SK-N-SH treated with all-trans-retinoic acid at 6 μM for 48 hours (cell line): ENCODE results near the gene SPRR1A.

Experiments used
- ATAC-seq: fragments of 200-7000 bp; cut with Tn5 transposase; 3 replicates; pipeline ENCODE4 v1.9.1; 2020; ENCODE audit warnings: mild to moderate bottlenecking, moderate library complexity
- ARNTL ChIP-seq: fragments of 450-650 bp; formaldehyde crosslinking; IDR thresholded peaks from 2 replicates; pipeline ENCODE4 v1.5.0; 2020; ENCODE audit warnings: low read depth, mild to moderate bottlenecking, moderate library complexity, borderline replicate concordance
- BACH2 ChIP-seq: fragments of 250-450 bp; sonication (Bioruptor Pico); IDR thresholded peaks from 2 replicates; pipeline ENCODE4 v1.9.0; 2021; ENCODE audit warnings: mild to moderate bottlenecking, borderline replicate concordance
- CREB5 ChIP-seq: fragments of 250-450 bp; sonication (Bioruptor Pico); IDR thresholded peaks from 2 replicates; pipeline ENCODE4 v1.5.1; 2020; ENCODE audit warnings: low read depth, mild to moderate bottlenecking, moderate library complexity
- CSDC2 ChIP-seq: fragments of 250-450 bp; sonication (Bioruptor Pico); IDR thresholded peaks from 2 replicates; pipeline ENCODE4 v1.5.0; 2020; ENCODE audit warnings: mild to moderate bottlenecking, moderate library complexity
- CSRNP3 ChIP-seq: fragments of 250-450 bp; sonication (Bioruptor Pico); IDR thresholded peaks from 2 replicates; pipeline ENCODE4 v1.5.1; 2021; ENCODE audit warnings: mild to moderate bottlenecking, moderate library complexity
- ESRRG ChIP-seq: fragments of 250-450 bp; sonication (Bioruptor Pico); IDR thresholded peaks from 2 replicates; pipeline ENCODE4 v1.6.1; 2021; ENCODE audit warnings: mild to moderate bottlenecking
- GLIS3 ChIP-seq: fragments of 250-450 bp; sonication (Bioruptor Pico); IDR thresholded peaks from 2 replicates; pipeline ENCODE4 v1.5.0; 2020; ENCODE audit warnings: mild to moderate bottlenecking, moderate library complexity
- ISL1 ChIP-seq: fragments of 250-450 bp; sonication (Bioruptor Pico); IDR thresholded peaks from 2 replicates; pipeline ENCODE4 v2.1.2; 2022; ENCODE audit warnings: mild to moderate bottlenecking, moderate library complexity
- OSR1 ChIP-seq: fragments of 250-450 bp; sonication (Bioruptor Pico); IDR thresholded peaks from 2 replicates; pipeline ENCODE4 v1.8.0; 2022; ENCODE audit warnings: moderate library complexity, mild to moderate bottlenecking, inconsistent platforms
- POU6F1 ChIP-seq: fragments of 250-450 bp; sonication (Bioruptor Pico); IDR thresholded peaks from 2 replicates; pipeline ENCODE4 v1.8.0; 2021; ENCODE audit warnings: low read depth, mild to moderate bottlenecking, moderate library complexity, borderline replicate concordance
- PPARA ChIP-seq: fragments of 250-450 bp; sonication (Bioruptor Pico); IDR thresholded peaks from 2 replicates; pipeline ENCODE4 v1.5.0; 2020; ENCODE audit warnings: mild to moderate bottlenecking, borderline replicate concordance
- RARB ChIP-seq: fragments of 250-450 bp; sonication (Bioruptor Pico); IDR thresholded peaks from 2 replicates; pipeline ENCODE4 v1.8.0; 2021; ENCODE audit warnings: mild to moderate bottlenecking, moderate library complexity
- SNAI2 ChIP-seq: fragments of 250-450 bp; sonication (Bioruptor Pico); IDR thresholded peaks from 2 replicates; pipeline ENCODE4 v1.5.0; 2020; ENCODE audit warnings: mild to moderate bottlenecking, moderate library complexity
- TOX ChIP-seq: fragments of 250-450 bp; sonication (Bioruptor Pico); IDR thresholded peaks from 2 replicates; pipeline ENCODE4 v1.8.0; 2021; ENCODE audit warnings: mild to moderate bottlenecking, moderate library complexity, borderline replicate concordance
- ZC3H10 ChIP-seq: fragments of 250-450 bp; sonication (Bioruptor Pico); IDR thresholded peaks from 2 replicates; pipeline ENCODE4 v1.5.1; 2021; ENCODE audit warnings: mild to moderate bottlenecking, moderate library complexity
- ZFP3 ChIP-seq: fragments of 250-450 bp; sonication (Bioruptor Pico); IDR thresholded peaks from 2 replicates; pipeline ENCODE4 v1.5.0; 2020; ENCODE audit warnings: mild to moderate bottlenecking, moderate library complexity
- ZFP30 ChIP-seq: fragments of 450-650 bp; formaldehyde crosslinking; IDR thresholded peaks from 2 replicates; pipeline ENCODE4 v1.5.0; 2022; ENCODE audit warnings: mild to moderate bottlenecking, moderate library complexity
- ZNF565 ChIP-seq: fragments of 450-650 bp; formaldehyde crosslinking; conservative IDR thresholded peaks from 2 replicates; pipeline ENCODE4 v1.5.0; 2020; ENCODE audit warnings: low read depth, mild to moderate bottlenecking, moderate library complexity
- ZNF70 ChIP-seq: fragments of 450-650 bp; formaldehyde crosslinking; IDR thresholded peaks from 2 replicates; pipeline ENCODE4 v1.5.0; 2020; ENCODE audit warnings: mild to moderate bottlenecking, moderate library complexity
- ZNF8 ChIP-seq: fragments of 450-650 bp; formaldehyde crosslinking; IDR thresholded peaks from 2 replicates; pipeline ENCODE4 v1.5.0; 2020; ENCODE audit warnings: mild to moderate bottlenecking, moderate library complexity
- TF ChIP-seq, protein P1 (sequence below): fragments of 250-450 bp; sonication (Bioruptor Pico); IDR thresholded peaks from 2 replicates; pipeline ENCODE4 v1.8.0; 2020; ENCODE audit warnings: mild to moderate bottlenecking, moderate library complexity, borderline replicate concordance

Gene SPRR1A

GRCh38 chr1:152967201-152967600 is 16.7 kb upstream of the SPRR1A start (continued):
- TF ChIP-seq TOX = no peak
- no peak for TF ChIP-seq SNAI2 (CRISPR knock-in tag)
- TF ChIP-seq ZNF8 = no peak
- no peak for TF ChIP-seq CSDC2 (CRISPR knock-in tag)
- TF ChIP-seq ISL1 (CRISPR knock-in tag) = no peak
- TF ChIP-seq, protein P1, sequence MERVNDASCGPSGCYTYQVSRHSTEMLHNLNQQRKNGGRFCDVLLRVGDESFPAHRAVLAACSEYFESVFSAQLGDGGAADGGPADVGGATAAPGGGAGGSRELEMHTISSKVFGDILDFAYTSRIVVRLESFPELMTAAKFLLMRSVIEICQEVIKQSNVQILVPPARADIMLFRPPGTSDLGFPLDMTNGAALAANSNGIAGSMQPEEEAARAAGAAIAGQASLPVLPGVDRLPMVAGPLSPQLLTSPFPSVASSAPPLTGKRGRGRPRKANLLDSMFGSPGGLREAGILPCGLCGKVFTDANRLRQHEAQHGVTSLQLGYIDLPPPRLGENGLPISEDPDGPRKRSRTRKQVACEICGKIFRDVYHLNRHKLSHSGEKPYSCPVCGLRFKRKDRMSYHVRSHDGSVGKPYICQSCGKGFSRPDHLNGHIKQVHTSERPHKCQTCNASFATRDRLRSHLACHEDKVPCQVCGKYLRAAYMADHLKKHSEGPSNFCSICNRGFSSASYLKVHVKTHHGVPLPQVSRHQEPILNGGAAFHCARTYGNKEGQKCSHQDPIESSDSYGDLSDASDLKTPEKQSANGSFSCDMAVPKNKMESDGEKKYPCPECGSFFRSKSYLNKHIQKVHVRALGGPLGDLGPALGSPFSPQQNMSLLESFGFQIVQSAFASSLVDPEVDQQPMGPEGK (CRISPR knock-in tag) = no peak
- no peak for TF ChIP-seq ARNTL (CRISPR knock-in tag)
- no peak for TF ChIP-seq ZNF70
- no peak for TF ChIP-seq ZC3H10 (CRISPR knock-in tag)

DNA sequence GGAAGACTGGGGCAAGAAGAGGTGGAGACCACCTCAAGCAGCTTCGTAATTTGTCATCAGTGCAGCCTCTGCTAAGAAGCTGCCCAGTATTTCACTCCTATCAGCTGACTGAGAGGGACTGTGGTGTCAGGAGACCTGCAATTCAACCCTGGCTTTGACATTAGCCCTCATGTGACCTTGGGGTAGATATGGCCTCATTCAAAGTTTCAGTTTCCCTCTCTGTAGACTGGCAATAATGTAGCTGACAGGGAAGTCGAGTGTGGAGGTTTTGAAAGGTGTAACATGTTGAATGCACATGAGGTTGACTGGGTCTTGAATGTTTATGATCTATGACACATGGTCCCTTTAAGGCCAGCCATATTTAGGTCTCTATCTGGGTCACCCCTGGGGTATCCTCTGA is 15.6 kb upstream of the SPRR1A start:
- no peak for ATAC-seq
- TF ChIP-seq POU6F1 (CRISPR knock-in tag) = no peak
- no peak for TF ChIP-seq ZFP30 (CRISPR knock-in tag)
- no peak for TF ChIP-seq PPARA

GRCh38 chr1:152969036-152969435 is 14.8 kb upstream of the SPRR1A start:
- no peak for ATAC-seq

GRCh38 chr1:152970495-152970894 is 13.4 kb upstream of the SPRR1A start, which contains the start of gene SPRR4:
Gene SPRR4 (plus strand): TSS chr1:152970648. CDS start chr1:152971891, 1,243 bp downstream.
- no peak for ATAC-seq
- TF ChIP-seq BACH2 (CRISPR knock-in tag) = no peak
- no peak for TF ChIP-seq CSDC2 (CRISPR knock-in tag)
- TF ChIP-seq ZFP30 (CRISPR knock-in tag) = no peak
- TF ChIP-seq SNAI2 (CRISPR knock-in tag) = no peak
- TF ChIP-seq ZC3H10 (CRISPR knock-in tag) = no peak
- TF ChIP-seq ISL1 (CRISPR knock-in tag) = no peak
- no peak for TF ChIP-seq ZNF8
- no peak for TF ChIP-seq PPARA
- TF ChIP-seq CREB5 (CRISPR knock-in tag) = no peak
- no peak for TF ChIP-seq ZNF565 (CRISPR knock-in tag)
- TF ChIP-seq ESRRG = no peak
- TF ChIP-seq ARNTL (CRISPR knock-in tag) = no peak
- TF ChIP-seq GLIS3 (CRISPR knock-in tag) = no peak
- TF ChIP-seq CSRNP3 = no peak
- TF ChIP-seq ZFP3 (CRISPR knock-in tag) = no peak
- no peak for TF ChIP-seq OSR1

More at GRCh38 chr1:152969036-152969435, 14.8 kb upstream of the SPRR1A start:
- TF ChIP-seq RARB = no peak
- TF ChIP-seq, protein P1 (CRISPR knock-in tag) = no peak
